GM12878 (cell line): ENCODE results near the gene USO1.

ENCODE experiments used
- CBX3 ChIP-seq: fragments of 200-600 bp; sonication (generic); IDR thresholded peaks from 2 replicates; pipeline ENCODE4 v1.6.1; 2016; ENCODE audit warnings: low read depth, borderline replicate concordance
- CBX5 ChIP-seq: sonication (generic); IDR thresholded peaks from 2 replicates; pipeline ENCODE4 v1.6.1; 2016; ENCODE audit warnings: low read depth, moderate library complexity, mild to moderate bottlenecking, inconsistent platforms
- CEBPB ChIP-seq, 2 experiments: fragments of 150-350 bp in 1 of 2; IDR thresholded peaks; 2 replicates each; pipeline ENCODE4 v1.6.1; 2012 to 2014; ENCODE audit warnings: low read depth in 2 of 2, low read length in 2 of 2, borderline replicate concordance in 1 of 2, inconsistent platforms in 1 of 2
- CREB1 ChIP-seq: IDR thresholded peaks from 2 replicates; pipeline ENCODE4 v1.6.1; 2012; ENCODE audit warnings: low read depth, mild to moderate bottlenecking, inconsistent platforms
- FOS ChIP-seq: IDR thresholded peaks from 3 replicates; pipeline ENCODE4 v1.6.1; 2011; ENCODE audit warnings: borderline replicate concordance; ENCODE audit not compliant: insufficient read length; ENCODE audit errors: extremely low read depth
- MTA3 ChIP-seq: IDR thresholded peaks from 2 replicates; pipeline ENCODE4 v1.6.1; 2012; ENCODE audit warnings: low read length, inconsistent platforms, borderline replicate concordance
- POLR2AphosphoS5 ChIP-seq: IDR thresholded peaks from 2 replicates; pipeline ENCODE4 v1.6.1; 2011; ENCODE audit warnings: mild to moderate bottlenecking, low read length, inconsistent platforms
- YY1 ChIP-seq: IDR thresholded peaks from 2 replicates; pipeline ENCODE4 v1.6.1; 2011; ENCODE audit warnings: low read depth, mild to moderate bottlenecking, low read length
- TF ChIP-seq, protein P1 (sequence below): IDR thresholded peaks from 2 replicates; pipeline ENCODE4 v1.6.1; 2012; ENCODE audit warnings: mild to moderate bottlenecking, low read depth, low read length

DNA sequence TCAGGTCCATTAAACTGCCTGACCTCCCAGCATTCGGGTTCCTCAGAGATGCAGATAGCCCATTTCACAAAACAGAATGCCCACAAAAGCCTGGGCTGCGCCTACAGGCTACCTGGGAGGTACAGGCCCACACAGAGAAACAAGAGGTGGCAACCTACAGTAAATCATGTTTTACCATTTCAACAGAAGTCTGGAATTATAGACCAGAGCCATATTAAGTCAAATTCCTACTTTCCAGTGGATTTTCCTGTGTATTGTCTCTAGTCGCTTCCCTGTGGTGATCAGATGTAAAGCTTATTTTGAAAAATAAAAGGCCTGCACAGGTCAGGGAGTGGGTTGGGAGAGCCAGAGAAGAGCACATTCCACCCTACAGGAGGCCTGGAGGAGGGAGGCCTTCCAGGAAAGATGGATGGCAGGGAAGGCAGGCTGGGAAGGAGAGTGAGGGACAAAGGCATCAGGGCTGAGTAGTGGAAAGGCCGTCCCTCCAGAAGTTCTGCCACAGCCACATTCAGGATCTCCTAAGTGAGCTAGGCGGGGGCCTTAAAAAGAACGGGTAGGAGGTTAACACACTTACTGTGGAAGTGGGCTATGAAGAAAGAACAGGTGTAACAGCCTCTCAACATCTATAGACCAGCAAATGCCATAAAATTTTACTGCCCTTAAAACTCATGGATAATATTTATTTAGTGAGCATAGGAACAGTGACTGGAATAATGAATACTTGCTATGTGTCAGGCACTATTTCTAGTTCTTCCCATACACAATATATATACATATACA is 19.0 kb upstream of the USO1 start:
- TF ChIP-seq CBX5 (no peak), FOS (no peak), YY1 (no peak), POLR2AphosphoS5 (no peak), CEBPB (IDR thresholded peaks at IDR 0.05; ENCODE audit: borderline replicate concordance in 1 of 2, low read depth in 2 of 2, low read length in 2 of 2) (no peak), CREB1 (no peak), MTA3 (no peak), CBX3 (no peak)
- TF ChIP-seq, protein P1, sequence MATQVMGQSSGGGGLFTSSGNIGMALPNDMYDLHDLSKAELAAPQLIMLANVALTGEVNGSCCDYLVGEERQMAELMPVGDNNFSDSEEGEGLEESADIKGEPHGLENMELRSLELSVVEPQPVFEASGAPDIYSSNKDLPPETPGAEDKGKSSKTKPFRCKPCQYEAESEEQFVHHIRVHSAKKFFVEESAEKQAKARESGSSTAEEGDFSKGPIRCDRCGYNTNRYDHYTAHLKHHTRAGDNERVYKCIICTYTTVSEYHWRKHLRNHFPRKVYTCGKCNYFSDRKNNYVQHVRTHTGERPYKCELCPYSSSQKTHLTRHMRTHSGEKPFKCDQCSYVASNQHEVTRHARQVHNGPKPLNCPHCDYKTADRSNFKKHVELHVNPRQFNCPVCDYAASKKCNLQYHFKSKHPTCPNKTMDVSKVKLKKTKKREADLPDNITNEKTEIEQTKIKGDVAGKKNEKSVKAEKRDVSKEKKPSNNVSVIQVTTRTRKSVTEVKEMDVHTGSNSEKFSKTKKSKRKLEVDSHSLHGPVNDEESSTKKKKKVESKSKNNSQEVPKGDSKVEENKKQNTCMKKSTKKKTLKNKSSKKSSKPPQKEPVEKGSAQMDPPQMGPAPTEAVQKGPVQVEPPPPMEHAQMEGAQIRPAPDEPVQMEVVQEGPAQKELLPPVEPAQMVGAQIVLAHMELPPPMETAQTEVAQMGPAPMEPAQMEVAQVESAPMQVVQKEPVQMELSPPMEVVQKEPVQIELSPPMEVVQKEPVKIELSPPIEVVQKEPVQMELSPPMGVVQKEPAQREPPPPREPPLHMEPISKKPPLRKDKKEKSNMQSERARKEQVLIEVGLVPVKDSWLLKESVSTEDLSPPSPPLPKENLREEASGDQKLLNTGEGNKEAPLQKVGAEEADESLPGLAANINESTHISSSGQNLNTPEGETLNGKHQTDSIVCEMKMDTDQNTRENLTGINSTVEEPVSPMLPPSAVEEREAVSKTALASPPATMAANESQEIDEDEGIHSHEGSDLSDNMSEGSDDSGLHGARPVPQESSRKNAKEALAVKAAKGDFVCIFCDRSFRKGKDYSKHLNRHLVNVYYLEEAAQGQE: no peak
